CD4-positive, alpha-beta T cell treated with Interleukin-6 for 4 hours (primary cell): Measurements from ENCODE around the gene WRAP53.

Experiments
- DNase-seq: peaks from one replicate; pipeline ENCODE4 v3.0.0-alpha.2; 2020; ENCODE audit warnings: mixed read lengths

The WRAP53 gene

GRCh38 chr17:7747635-7748071 lies 59.4 kb downstream of the WRAP53 start:
- no peak for DNase-seq

GRCh38 chr17:7748076-7748775 lies 59.9 kb downstream of the WRAP53 start:
- DNase-seq: no peak

GRCh38 chr17:7750321-7750821 lies 62.1 kb downstream of the WRAP53 start:
- DNase-seq: no peak
